NCI-H128 (cell line): Measurements from ENCODE around the gene USB1.
"Not testable (repeated sequence)": the region's sequence is repeated elsewhere in the genome, so short reads cannot be mapped to it uniquely, and the experiment has no call there.

Experiments used
- DNase-seq: peaks from one replicate; lab custom pipeline; 2025; ENCODE audit not compliant: unreplicated experiment; lab: John Stamatoyannopoulos, UW

The USB1 gene

DNA sequence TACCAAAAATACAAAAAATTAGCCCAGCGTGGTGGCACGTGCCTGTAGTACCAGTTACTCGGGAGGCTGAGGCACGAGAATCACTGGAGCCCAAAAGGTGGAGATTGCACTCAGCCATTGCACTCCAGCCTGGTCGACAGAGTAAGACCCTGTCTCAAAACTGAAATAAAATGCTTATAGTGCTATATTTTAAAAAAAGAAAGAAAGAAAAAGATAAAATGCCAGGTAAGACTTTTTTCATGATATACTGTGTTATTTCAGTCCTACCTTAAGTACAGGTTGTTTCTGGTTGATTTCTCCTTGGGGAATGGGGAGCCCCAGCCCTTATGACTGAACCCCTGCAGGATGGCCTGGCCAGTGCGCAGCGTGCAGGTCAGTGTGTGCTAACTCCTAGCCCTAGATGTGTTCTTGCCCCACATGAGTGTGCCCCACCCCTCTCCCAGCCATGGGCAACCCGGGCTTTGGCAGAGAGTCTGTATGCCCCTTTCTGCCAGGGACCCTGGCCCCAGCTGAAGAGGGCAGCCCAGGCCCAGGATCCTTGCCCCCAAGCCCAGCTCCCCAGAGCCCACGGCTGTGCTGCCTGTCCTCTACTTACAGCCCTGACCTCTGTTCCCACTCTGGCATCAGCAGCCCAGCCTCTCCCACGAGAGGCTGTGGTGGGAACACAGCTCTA is 31.6 kb upstream of the USB1 start:
- DNase-seq = no peak

DNA sequence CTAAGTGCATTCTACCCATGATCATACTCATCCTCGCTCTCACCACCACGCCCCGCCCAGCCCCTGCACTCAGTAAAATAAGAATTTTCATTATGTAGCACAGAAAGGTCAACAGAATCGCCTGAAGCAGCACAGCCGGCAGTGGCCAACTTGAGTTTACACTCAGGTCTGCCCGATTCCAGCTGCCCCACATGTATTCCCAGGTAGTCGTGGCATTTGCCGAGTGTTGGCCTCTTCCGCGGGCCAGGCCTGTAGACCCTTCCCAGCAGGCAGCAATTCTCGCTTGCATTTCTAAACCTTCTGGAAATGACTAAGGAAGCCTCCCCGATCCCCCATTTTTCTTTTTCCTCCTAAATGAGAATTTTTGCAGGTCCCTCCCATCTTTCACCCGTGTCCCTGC is 30.9 kb upstream of the USB1 start:
- DNase-seq = no peak

GRCh38 chr16:57970970-57971369 is 30.2 kb upstream of the USB1 start, which contains the start of gene CNGB1:
TSS of gene CNGB1 (minus strand) at chr16:57971128. CDS start at chr16:57967286, 3,842 bp downstream.
- DNase-seq = no peak

DNA sequence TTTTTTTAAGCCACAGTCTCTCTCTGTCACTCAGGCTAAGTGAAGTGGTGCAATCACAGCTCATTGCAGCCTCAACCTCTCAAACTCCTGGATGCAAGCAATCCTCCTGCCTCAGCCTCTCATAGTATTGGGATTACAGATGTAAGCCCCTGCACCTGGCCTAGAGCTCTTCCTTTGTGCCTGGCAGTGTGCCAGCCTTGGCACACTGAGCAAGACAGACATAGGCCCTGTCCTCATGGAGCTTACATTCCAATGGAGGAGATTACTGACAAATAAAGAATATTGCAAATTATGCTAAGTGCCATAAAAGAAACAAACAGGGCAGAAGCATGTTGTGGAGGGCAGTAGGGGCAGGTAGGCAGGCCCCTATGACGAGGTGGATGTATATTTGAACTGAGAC is 29.4 kb upstream of the USB1 start:
- DNase-seq = no peak

DNA sequence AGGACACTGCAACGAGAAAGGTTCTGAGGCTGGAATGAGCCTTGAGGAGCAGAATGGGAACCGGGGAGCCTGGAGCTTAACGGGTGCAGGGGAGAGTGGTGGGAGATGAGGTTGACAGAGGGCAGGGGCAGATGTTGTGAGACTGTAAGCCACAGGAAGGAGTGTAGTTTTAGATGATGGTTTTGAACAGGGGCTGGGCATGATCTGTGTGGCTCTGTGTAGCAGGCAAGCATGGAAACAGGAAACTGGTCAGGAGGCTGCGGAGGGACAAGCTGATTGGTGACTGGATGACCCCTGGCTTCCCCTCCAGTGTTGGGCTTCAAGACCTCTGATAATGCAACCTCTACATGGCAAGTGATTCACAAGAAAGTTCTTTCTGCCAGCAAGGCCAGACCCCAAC is 28.9 kb upstream of the USB1 start:
- DNase-seq = no peak

DNA sequence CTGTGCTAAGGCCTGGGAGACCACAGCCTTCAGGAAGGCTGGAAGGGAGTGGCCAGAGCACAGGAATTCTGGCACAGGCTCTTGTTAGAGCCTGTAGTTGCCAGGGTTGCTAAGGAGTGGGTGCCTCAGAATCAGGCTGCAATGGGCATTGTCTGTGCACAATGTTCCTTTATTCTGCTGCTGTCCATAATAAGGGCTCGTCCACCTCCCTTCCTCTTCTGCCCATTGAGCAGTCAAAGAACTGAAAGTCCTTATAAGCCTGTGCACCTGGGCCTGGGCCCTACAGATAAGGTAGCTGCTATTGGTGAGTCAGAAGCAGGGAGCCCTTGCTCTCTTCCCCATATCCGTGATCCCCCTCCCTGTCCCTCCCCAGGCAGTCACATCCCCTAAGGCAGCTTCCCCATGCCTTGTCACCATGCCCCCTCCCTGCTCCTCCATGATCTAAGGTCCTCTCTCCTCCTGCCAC is 24.8 kb upstream of the USB1 start:
- DNase-seq = no peak

GRCh38 chr16:57977418-57978069 is 23.7 kb upstream of the USB1 start:
- no peak for DNase-seq

GRCh38 chr16:57978070-57978465 is 23.1 kb upstream of the USB1 start:
- DNase-seq = not testable (repeated sequence)

DNA sequence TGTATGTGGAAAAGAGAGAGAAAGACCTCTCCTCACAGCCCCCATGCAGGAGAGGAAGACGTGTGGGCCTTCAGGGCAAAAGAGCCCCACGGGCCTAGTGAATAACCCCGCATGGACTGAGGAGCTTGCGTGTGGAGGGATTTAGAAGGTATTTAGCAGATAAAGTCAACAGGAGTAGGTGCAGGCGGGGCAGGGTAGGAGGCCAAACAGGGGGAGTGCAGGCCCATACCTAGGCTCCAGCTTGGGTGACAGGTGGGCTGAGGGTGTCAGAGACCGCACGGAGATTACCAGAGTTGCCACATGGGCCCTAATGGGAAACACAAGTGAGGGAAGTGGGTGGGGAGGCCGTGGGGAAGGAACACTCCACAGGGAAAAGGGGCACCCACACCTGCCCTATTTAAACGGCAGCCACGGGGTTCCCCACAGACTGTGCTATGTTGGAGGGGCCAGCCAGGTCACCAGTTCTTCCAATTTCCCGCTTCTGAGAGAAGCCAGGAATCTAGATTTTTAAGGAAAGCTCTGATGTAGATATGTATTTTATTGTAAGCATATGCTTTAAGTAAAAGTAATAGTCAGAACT is 22.1 kb upstream of the USB1 start:
- DNase-seq = no peak

GRCh38 chr16:57981636-57982035 is 19.6 kb upstream of the USB1 start:
- DNase-seq = no peak

- DNase-seq = no peak
Measured at GRCh38 chr16:57982385-57982784, 18.8 kb upstream of the USB1 start.

DNA sequence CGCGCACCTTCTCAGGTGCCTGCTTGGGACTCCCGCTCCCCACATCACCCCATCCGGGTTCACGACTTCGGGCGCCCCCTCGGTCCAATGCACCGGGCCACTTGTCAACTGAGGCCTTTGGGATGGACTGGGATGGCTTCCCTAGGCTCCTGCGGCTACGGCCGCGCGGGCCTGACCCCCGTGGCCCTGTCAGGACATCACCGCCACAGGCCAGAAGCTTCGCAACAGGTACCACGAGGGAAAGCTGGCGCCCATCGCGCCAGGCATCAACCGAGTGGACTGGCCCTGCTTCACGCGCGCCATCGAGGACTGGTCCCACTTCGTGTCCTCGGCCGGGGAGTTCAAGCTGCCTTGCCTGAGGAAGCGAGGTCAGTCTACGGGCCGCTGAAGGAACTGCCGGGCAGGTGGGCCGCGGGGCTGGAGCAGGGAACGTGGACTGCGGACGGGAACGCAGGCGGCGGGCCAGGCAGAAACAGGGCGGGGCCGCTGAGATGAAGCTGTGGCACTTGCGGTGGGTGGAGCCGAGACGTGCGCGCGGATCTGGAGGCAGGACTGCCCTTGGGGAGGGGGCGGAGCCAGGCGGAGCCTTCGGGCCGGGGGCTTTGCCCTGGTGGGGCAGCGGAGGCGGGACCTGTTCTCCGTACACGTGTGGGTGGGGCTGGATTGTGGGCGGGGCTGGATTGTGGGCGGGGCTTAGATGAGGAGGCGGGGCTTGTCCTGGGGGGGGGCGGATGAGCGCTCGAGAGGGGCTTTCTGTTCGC is 16.6 kb upstream of the USB1 start:
- DNase-seq = no peak

DNA sequence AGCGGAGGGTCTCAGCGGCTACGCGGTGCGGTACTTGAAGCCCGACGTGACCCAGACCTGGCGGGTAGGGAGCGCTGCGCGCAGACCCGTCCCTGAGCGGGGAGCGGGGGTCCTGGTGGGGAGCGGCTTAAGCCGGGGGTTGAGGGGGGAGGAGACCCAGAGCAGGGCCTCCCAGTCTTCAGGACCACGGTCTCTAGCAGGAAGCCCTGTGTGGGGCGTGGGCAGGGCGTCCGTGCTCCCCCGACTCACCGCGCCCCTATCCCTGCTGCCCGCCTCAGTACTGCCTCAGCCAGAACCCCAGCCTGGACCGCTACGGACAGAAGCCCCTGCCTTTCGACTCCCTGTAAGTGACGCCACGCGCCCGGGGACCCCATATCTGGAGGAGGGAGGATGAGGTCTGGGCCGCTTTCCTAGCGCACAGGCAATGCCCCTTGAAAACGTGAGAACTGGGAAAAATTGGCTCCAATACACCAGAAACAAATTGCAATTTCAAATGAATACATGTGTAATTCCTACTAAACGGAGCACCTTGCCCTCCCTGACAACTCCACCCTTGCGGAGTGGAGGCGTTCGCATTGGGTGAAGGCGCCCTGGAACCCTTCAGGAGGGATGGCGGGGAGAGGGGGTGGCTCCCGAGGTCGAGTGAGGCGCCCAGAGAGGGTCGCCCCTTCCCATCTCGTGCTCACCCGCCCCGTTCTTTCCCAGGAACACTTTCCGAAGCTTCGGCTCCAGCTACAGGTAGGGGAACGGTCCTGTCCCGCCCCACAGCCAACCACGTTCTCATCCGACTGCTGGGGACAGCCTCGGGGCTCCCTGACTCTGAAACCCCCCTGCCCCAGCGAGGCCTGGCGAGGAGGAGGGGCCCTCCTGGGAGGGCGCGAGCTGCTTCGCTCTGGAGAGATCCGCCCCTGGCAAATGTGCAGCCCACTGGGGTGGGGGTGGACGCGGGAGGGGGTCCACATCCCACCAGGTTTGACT is 15.7 kb upstream of the USB1 start:
- DNase-seq = no peak

- DNase-seq = no peak
Measured at GRCh38 chr16:57986196-57986595, 15.0 kb upstream of the USB1 start.

DNA sequence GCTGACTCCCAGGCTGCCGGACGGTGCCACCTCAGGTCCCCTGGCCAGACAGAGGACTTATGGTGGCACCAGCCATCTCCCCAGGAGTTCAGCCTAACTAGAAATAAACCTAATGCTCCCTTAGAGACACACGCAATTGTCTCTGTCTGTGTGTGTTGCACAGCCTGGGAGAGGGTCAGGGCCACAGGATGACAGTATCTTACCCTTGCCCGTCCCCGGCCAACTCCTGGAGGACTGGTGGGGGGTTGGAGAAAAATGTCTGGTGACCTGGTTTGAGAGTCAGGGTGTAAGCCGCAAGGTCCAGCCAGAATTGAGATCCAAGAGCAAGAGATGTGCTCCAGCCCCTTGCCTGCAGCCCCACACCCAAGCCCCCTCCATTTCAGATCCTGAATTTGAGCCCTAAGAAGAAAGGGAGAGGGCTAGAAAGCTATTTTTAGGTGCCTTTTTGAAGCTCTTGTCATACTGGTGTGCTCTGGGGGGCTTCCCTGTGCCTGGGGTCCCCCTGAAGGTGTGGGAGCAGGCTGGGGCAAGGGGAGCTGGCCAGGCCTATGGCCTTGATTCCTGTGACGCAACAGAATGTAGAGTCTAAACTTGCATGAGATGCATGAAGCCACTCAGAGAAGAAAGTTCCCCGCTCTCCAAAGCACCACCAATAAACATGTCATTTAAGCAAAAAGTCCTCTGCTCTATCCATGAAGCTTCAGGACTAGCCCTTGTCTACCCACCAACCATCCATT is 13.6 kb upstream of the USB1 start:
- DNase-seq = no peak

- DNase-seq = no peak
Measured at GRCh38 chr16:57988929-57989328, 12.3 kb upstream of the USB1 start.

DNA sequence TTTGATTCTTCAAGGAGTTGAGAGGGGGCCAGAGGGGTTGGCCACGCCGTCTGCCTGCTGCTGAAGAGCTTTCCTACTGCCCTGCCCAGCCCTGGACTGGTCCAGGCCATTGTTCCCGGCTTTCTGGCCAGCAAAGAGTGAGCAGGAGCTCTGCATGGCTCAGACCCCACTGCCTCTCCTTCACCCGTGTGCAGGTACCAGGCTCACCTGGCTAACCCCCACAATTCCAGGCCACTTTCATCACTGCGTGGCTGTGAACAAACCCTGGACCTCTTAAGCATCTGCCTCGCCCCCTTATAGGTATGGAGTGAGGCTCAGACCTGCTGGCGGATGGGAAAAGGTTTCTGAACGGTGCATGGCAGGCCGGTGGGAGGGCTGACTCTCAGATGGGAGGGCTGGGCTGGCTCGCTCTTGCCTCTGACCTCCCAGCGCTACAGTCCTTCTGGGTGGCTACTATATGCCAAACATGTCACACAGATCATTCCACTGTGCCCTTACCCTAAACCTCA is 9.6 kb upstream of the USB1 start:
- no peak for DNase-seq

- no peak for DNase-seq
Measured at GRCh38 chr16:57992084-57992483, 9.1 kb upstream of the USB1 start.

GRCh38 chr16:57993438-57993837 is 7.8 kb upstream of the USB1 start:
- no peak for DNase-seq

DNA sequence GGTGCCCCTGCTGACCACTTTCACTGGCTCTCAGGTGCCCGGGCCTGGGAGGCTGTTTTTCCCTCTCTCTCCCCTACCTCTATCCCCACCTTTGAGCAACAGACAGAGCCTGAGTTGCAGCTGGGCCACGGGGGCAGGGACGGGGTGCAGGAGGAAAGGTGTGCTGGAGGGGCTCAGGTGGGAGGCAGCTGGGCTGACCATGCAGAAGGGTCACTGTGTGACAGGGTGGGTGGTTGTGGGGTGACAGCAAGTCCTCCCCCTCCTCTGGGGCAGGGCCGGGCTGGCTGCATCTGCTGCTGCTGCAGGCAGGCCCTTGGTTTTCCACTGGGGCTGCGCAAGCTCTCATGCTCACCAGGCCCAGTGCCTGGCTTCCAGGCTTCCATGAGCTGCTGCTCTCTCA is 7.3 kb upstream of the USB1 start:
- DNase-seq = no peak
